H1 (cell line): ENCODE results near the gene RIMS1. TPM values are rescaled to one million over a fixed set of nuclear protein-coding genes. Genes with fewer than 3 reads are reported as not detected.

ENCODE experiments used
- CTCF ChIA-PET: fragments of 300-600 bp; sonication (Branson Sonifier 250); formaldehyde crosslinking; loops from one replicate; lab custom pipeline; 2021; ENCODE audit not compliant: partially characterized antibody; lab: Charles Lee
- POLR2A ChIA-PET: fragments of 300-600 bp; sonication (Branson Sonifier 250); formaldehyde crosslinking; loops from one replicate; lab custom pipeline; 2021; ENCODE audit warnings: inconsistent platforms; ENCODE audit not compliant: partially characterized antibody; lab: Charles Lee
- DNase-seq, 2 experiments: peaks; one replicate each; pipeline versions ENCODE4 v3.0.0 to v3.0.0-alpha.2; 2010 to 2022; ENCODE audit warnings: low spot score in 2 of 2, low read depth in 1 of 2, mixed read lengths in 1 of 2
- FAIRE-seq: peaks from 2 replicates; lab custom pipeline; 2011; peaks lifted over from hg19 to GRCh38; lab: Jason Lieb, UNC
- H2AFZ ChIP-seq: 2 replicates; pipeline ENCODE4 v1.8.1; 2012; ENCODE audit warnings: low read length, inconsistent platforms
- H2AK5ac ChIP-seq: 2 replicates; pipeline ENCODE4 v1.6.1; 2013; ENCODE audit warnings: low read depth, low read length
- H2BK120ac ChIP-seq: replicated peaks from 2 replicates; pipeline ENCODE3; 2013; ENCODE audit warnings: low read depth, low read length, inconsistent platforms
- H2BK12ac ChIP-seq: 2 replicates; pipeline ENCODE4 v1.6.1; 2013; ENCODE audit warnings: low read depth, low read length
- H2BK15ac ChIP-seq: 2 replicates; pipeline ENCODE4 v1.6.1; 2013; ENCODE audit warnings: low read length
- H2BK20ac ChIP-seq: 2 replicates; pipeline ENCODE4 v1.6.1; 2013; ENCODE audit warnings: low read length
- H2BK5ac ChIP-seq: 2 replicates; pipeline ENCODE4 v1.6.1; 2013; ENCODE audit warnings: low read depth, low read length
- H3K14ac ChIP-seq: 2 replicates; pipeline ENCODE4 v1.6.1; 2013; ENCODE audit warnings: inconsistent platforms; ENCODE audit not compliant: insufficient read length
- H3K18ac ChIP-seq: 2 replicates; pipeline ENCODE4 v1.6.1; 2013; ENCODE audit warnings: low read length; ENCODE audit errors: extremely low read depth
- H3K23ac ChIP-seq: 2 replicates; pipeline ENCODE4 v1.6.1; 2013; ENCODE audit warnings: inconsistent platforms; ENCODE audit not compliant: insufficient read length
- H3K23me2 ChIP-seq: 2 replicates; pipeline ENCODE4 v1.6.1; 2013; ENCODE audit warnings: low read depth, low read length
- H3K27ac ChIP-seq: 2 replicates; pipeline ENCODE4 v1.6.1; 2011; ENCODE audit warnings: low read depth, low read length, inconsistent platforms
- H3K27me3 ChIP-seq, 4 experiments: replicated peaks in 1 of 4; 1 replicate in 1 of 4; 2 replicates in 3 of 4; pipeline versions ENCODE4 v1.6.1 to v1.8.1; 2011 to 2013; ENCODE audit warnings: low read length in 3 of 4, mild to moderate bottlenecking in 3 of 4, inconsistent platforms in 2 of 4, mixed read lengths in 2 of 4, moderate library complexity in 1 of 4; ENCODE audit not compliant: control insufficient read depth in 3 of 4, insufficient read depth in 3 of 4; ENCODE audit errors: extremely low read depth in 1 of 4
- H3K36me3 ChIP-seq, 4 experiments: 2 replicates each; pipeline versions ENCODE4 v1.6.1 to v1.8.1; 2011 to 2013; ENCODE audit warnings: mild to moderate bottlenecking in 4 of 4, low read length in 3 of 4, moderate library complexity in 2 of 4, control low read depth in 1 of 4, inconsistent platforms in 1 of 4; ENCODE audit not compliant: insufficient read depth in 4 of 4, control insufficient read depth in 2 of 4
- H3K4ac ChIP-seq: replicated peaks from 2 replicates; pipeline ENCODE3; 2013; ENCODE audit warnings: low read length, low read depth, mixed read lengths, inconsistent platforms; ENCODE audit not compliant: insufficient read length
- H3K4me1 ChIP-seq, 4 experiments: replicated peaks in 1 of 4; 1 replicate in 1 of 4; 2 replicates in 3 of 4; pipeline versions ENCODE4 v1.6.1 to v1.8.1; 2011 to 2013; ENCODE audit warnings: low read length in 3 of 4, inconsistent platforms in 2 of 4, mixed read lengths in 1 of 4; ENCODE audit not compliant: insufficient read depth in 4 of 4, control insufficient read depth in 3 of 4
- H3K4me2 ChIP-seq, 2 experiments: 2 replicates each; pipeline versions ENCODE4 v1.6.1 to v1.8.1; 2011 to 2013; ENCODE audit warnings: low read depth in 2 of 2, low read length in 2 of 2, control low read depth in 1 of 2, inconsistent platforms in 1 of 2, mild to moderate bottlenecking in 1 of 2; ENCODE audit not compliant: insufficient read depth in 1 of 2
- H3K4me3 ChIP-seq, 4 experiments: fragments of 200-600, 300-600 bp in 1 of 4; sonication (generic), shearing (Covaris generic), sonication (Bioruptor Twin) in 1 of 4; 2 replicates each; pipeline versions ENCODE4 v1.5.1 to v1.8.1; 2011 to 2016; ENCODE audit warnings: low read length in 4 of 4, low read depth in 3 of 4, control low read depth in 2 of 4, inconsistent platforms in 2 of 4, mild to moderate bottlenecking in 2 of 4, mixed read lengths in 1 of 4, moderate library complexity in 1 of 4; ENCODE audit not compliant: insufficient read depth in 2 of 4; ENCODE audit errors: extremely low read depth in 1 of 4
- H3K56ac ChIP-seq: replicated peaks from 2 replicates; pipeline ENCODE3; 2013; ENCODE audit warnings: low read depth, mild to moderate bottlenecking, mixed read lengths, low read length, inconsistent platforms; ENCODE audit not compliant: insufficient read length
- H3K79me1 ChIP-seq: 2 replicates; pipeline ENCODE4 v1.6.1; 2013; ENCODE audit warnings: low read depth, low read length, control low read depth
- H3K79me2 ChIP-seq, 2 experiments: 2 replicates each; pipeline versions ENCODE4 v1.6.1 to v1.8.1; 2012 to 2013; ENCODE audit warnings: low read length in 2 of 2, mild to moderate bottlenecking in 2 of 2, inconsistent platforms in 1 of 2; ENCODE audit not compliant: insufficient read depth in 2 of 2, control insufficient read depth in 1 of 2
- H3K9ac ChIP-seq, 4 experiments: replicated peaks in 1 of 4; 1 replicate in 1 of 4; 2 replicates in 3 of 4; pipeline versions ENCODE4 v1.6.1 to v1.8.1; 2011 to 2013; ENCODE audit warnings: low read depth in 3 of 4, low read length in 3 of 4, control low read depth in 2 of 4, mild to moderate bottlenecking in 2 of 4, moderate library complexity in 2 of 4, inconsistent platforms in 1 of 4; ENCODE audit errors: extremely low read depth in 1 of 4
- H3K9me3 ChIP-seq, 2 experiments: 2 replicates each; pipeline versions ENCODE4 v1.6.1 to v1.8.1; 2012 to 2013; ENCODE audit warnings: mild to moderate bottlenecking in 2 of 2, moderate library complexity in 2 of 2, control low read depth in 1 of 2, inconsistent platforms in 1 of 2, low read depth in 1 of 2, low read length in 1 of 2, mixed read lengths in 1 of 2; ENCODE audit not compliant: insufficient read depth in 2 of 2
- H4K20me1 ChIP-seq, 2 experiments: replicated peaks in 1 of 2; 2 replicates each; pipeline versions ENCODE3 to v1.8.1; 2011 to 2013; ENCODE audit warnings: inconsistent platforms in 2 of 2, low read length in 2 of 2, mild to moderate bottlenecking in 1 of 2; ENCODE audit not compliant: insufficient read depth in 2 of 2, control insufficient read depth in 1 of 2
- H4K5ac ChIP-seq: 2 replicates; pipeline ENCODE4 v1.6.1; 2013; ENCODE audit warnings: low read length, low read depth, mixed read lengths, inconsistent platforms; ENCODE audit not compliant: insufficient read length
- H4K8ac ChIP-seq: 2 replicates; pipeline ENCODE4 v1.8.0; 2013; ENCODE audit warnings: mild to moderate bottlenecking, moderate library complexity, low read length, inconsistent platforms; ENCODE audit not compliant: insufficient read depth; ENCODE audit errors: extremely low read depth
- H4K91ac ChIP-seq: replicated peaks from 2 replicates; pipeline ENCODE3; 2013; ENCODE audit warnings: low read length, mixed read lengths, inconsistent platforms; ENCODE audit not compliant: insufficient read length
- BACH1 ChIP-seq: IDR thresholded peaks from 2 replicates; pipeline ENCODE4 v1.6.1; 2012; ENCODE audit warnings: low read length, improper control_type of control experiment
- NANOG ChIP-seq: IDR thresholded peaks from 2 replicates; pipeline ENCODE4 v1.6.1; 2011; ENCODE audit warnings: low read length, low read depth, mild to moderate bottlenecking, inconsistent platforms; ENCODE audit not compliant: insufficient read depth, poor library complexity, severe bottlenecking
- RBBP5 ChIP-seq: IDR thresholded peaks from 2 replicates; pipeline ENCODE4 v1.7.1; 2012; ENCODE audit warnings: low read depth, mild to moderate bottlenecking, inconsistent platforms, low read length, moderate library complexity, borderline replicate concordance
- RNF2 ChIP-seq: fragments of 200-900, 300-1000 bp; sonication (generic); IDR thresholded peaks from 2 replicates; pipeline ENCODE4 v1.7.1; 2016; ENCODE audit warnings: borderline replicate concordance, low read depth, mild to moderate bottlenecking, antibody characterized with exemption, low read length; ENCODE audit not compliant: poor library complexity, severe bottlenecking; ENCODE audit errors: missing control alignments
- RXRA ChIP-seq: IDR thresholded peaks from 2 replicates; pipeline ENCODE4 v1.6.1; 2011; ENCODE audit warnings: low read depth, mild to moderate bottlenecking, low read length, moderate library complexity; ENCODE audit not compliant: insufficient read depth
- SAP30 ChIP-seq: fragments of 300-600 bp; sonication (generic); IDR thresholded peaks from 2 replicates; pipeline ENCODE4 v1.7.1; 2012; ENCODE audit warnings: low read length, moderate library complexity, mild to moderate bottlenecking, inconsistent platforms; ENCODE audit not compliant: insufficient read depth, insufficient replicate concordance
- SIN3A ChIP-seq, 2 experiments: IDR thresholded peaks in 1 of 2; conservative IDR thresholded peaks in 1 of 2; 2 replicates each; pipeline ENCODE4 v1.6.1; 2011 to 2012; ENCODE audit warnings: low read length in 2 of 2, improper control_type of control experiment in 1 of 2, low read depth in 1 of 2, mild to moderate bottlenecking in 1 of 2
- SIRT6 ChIP-seq: IDR thresholded peaks from one replicate; pipeline ENCODE4 v1.7.1; 2012; ENCODE audit warnings: low read length, inconsistent platforms
- SIX5 ChIP-seq: IDR thresholded peaks from 2 replicates; pipeline ENCODE4 v1.6.1; 2011; ENCODE audit warnings: mild to moderate bottlenecking, low read depth, low read length
- SP2 ChIP-seq: IDR thresholded peaks from 2 replicates; pipeline ENCODE4 v1.6.1; 2012; ENCODE audit warnings: mild to moderate bottlenecking, low read length, inconsistent platforms
- SP4 ChIP-seq: IDR thresholded peaks from 2 replicates; pipeline ENCODE4 v1.6.1; 2012; ENCODE audit warnings: low read length, inconsistent platforms
- TAF7 ChIP-seq: optimal IDR thresholded peaks from 2 replicates; pipeline ENCODE3; 2011; ENCODE audit warnings: low read depth, mild to moderate bottlenecking, inconsistent platforms, low read length, moderate library complexity, borderline replicate concordance
- TBP ChIP-seq: IDR thresholded peaks from 2 replicates; pipeline ENCODE4 v1.6.1; 2011; ENCODE audit warnings: low read depth, low read length, improper control_type of control experiment
- WGBS, 2 experiments: shearing (Covaris generic) in 1 of 2; methylation state at CpG; one replicate each; pipeline versions ENCODE4 v1.1.6 to v1.1.7; 2013 to 2015; ENCODE audit warnings: low lambda C conversion rate in 2 of 2, mixed read lengths in 2 of 2, inconsistent platforms in 1 of 2, low coverage in 1 of 2, missing lambda C conversion rate in 1 of 2; ENCODE audit not compliant: insufficient replicate concordance in 2 of 2, insufficient coverage in 1 of 2, insufficient read length in 1 of 2; ENCODE audit errors: extremely low coverage in 1 of 2, missing lambda C conversion rate in 1 of 2; 5-methylcytosine and 5-hydroxymethylcytosine counted together
- polyA plus RNA-seq, 7 experiments: library from polyadenylated mRNA; depleted of rRNA in 3 of 7; stranded (reverse) in 5 of 7; unstranded in 2 of 7; fragments of >200 nt in 5 of 7; fragments of 200-250 nt in 2 of 7; gene quantifications; 1 replicate in 5 of 7; 2 replicates in 1 of 7; 4 replicates in 1 of 7; pipeline versions ENCODE4 v1.2.1 to v1.2.3, GENCODE V29; 2011 to 2013; ENCODE audit warnings: missing spikeins in 2 of 7, mixed read lengths in 2 of 7
- total RNA-seq: library from RNA; stranded (reverse); fragmentation: NEBNext Ultra II Directional; extraction: Animal tissue kit (Norgen Biotek cat#: 25700); gene quantifications from 2 replicates; pipeline ENCODE4 v1.2.1, GENCODE V29; 2021

Gene RIMS1
- total and polyA plus RNA-seq, 2 of the 8 experiments (the other 6 are each of a cell fraction or from before 2014, with no cell fraction given) = 0.63 to 2.3 TPM

DNA sequence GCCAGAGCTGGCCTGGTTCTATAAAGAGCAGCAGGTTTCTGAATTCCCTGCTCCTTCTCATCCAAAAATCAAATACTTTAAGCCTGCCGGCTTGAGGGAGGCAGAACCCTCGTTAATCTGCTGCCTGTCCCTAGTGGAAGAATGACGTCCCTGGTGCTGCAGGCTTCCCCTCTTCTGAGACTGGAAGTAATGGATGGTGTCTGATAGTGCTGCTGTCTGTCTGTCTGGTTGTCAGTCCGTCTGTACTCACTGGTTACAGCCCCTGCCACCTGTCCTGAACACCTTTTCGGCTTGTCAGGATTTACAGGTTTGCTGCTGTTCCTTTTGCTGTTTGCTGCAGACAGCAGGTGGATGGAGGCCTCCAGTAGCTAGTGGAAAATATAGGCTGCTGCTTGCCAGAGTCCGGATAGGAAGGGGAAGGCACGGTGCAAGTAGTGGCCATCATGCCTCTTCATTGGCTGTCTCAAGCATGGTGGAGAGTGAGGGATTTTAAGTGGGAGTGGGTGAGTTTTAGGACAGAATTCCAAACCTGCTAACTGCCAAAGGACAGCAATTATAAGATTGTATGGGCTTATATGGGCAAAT, 2.5 kb downstream of the RIMS1 start:
- H3K9me3 ChIP-seq = no peaks in the 10 kb centered on the region
- H3K18ac ChIP-seq = no peak overlapping the region; the same call in 1 of the 2 replicates
- H4K20me1 ChIP-seq = no peaks in the 10 kb centered on the region
- no peak overlapping the region for H2BK20ac ChIP-seq
- H3K14ac ChIP-seq = no peak overlapping the region
- DNase-seq = no peak
- H4K8ac ChIP-seq = no peak overlapping the region
- H3K79me2 ChIP-seq = no peaks in the 10 kb centered on the region
- H3K79me1 ChIP-seq = no peaks in the 10 kb centered on the region
- no peak overlapping the region for H4K5ac ChIP-seq
- no peak overlapping the region for H3K9ac ChIP-seq
- no peaks in the 10 kb centered on the region; a peak in 1 of 8 replicates for H3K36me3 ChIP-seq
- H3K4me3 ChIP-seq = no peak overlapping the region
- no peak overlapping the region for H3K27ac ChIP-seq
- H3K4me1 ChIP-seq = peaks cover 0 to 3% (median 0%) of the 10 kb centered on the region in 4 experiments; a peak in 2 of 7 replicates
- no peak overlapping the region for H3K56ac ChIP-seq
- no peak overlapping the region for H2BK12ac ChIP-seq
- ChIA-PET POLR2A (no interaction called here), CTCF (no interaction called here)
- H2AK5ac ChIP-seq = no peak overlapping the region
- FAIRE-seq = no peak
- no peak overlapping the region for H4K91ac ChIP-seq
- H2BK15ac ChIP-seq = no peak overlapping the region
- no peak overlapping the region for H2BK5ac ChIP-seq
- H2BK120ac ChIP-seq = no peak overlapping the region
- WGBS, 2 experiments = 78% methylated on average over 7 of the region's 7 CpGs; no CpG with 5 or more reads in 1 of the 2 experiments
- no peak overlapping the region for H3K4ac ChIP-seq
- peak overlapping the region; percentile 6 to 41; a peak in 1 of 4 replicates for H3K4me2 ChIP-seq
- H2AFZ ChIP-seq = no peak overlapping the region
- H3K23ac ChIP-seq = no peak overlapping the region
- peaks cover 8% of the 10 kb centered on the region; the same call in 1 of the 2 replicates for H3K23me2 ChIP-seq
- H3K27me3 ChIP-seq = peaks cover 0 to 6% (median 1%) of the 10 kb centered on the region in 4 experiments; a peak in 2 of 7 replicates
- no peak for TF ChIP-seq BACH1
- no peak for TF ChIP-seq NANOG
- TF ChIP-seq SIX5 = no peak
- TF ChIP-seq TAF7 = no peak
- TF ChIP-seq RBBP5 = no peak
- TF ChIP-seq TBP = no peak
- TF ChIP-seq SIRT6 = no peak
- TF ChIP-seq SP4 = no peak
- TF ChIP-seq SIN3A (conservative IDR thresholded peaks at IDR 0.05 in 1 of 2, IDR thresholded peaks at IDR 0.05 in 1 of 2; ENCODE audit: low read depth in 1 of 2, low read length in 2 of 2) = no peak
- TF ChIP-seq RNF2 = no peak
- no peak for TF ChIP-seq SP2
- TF ChIP-seq RXRA = no peak
- TF ChIP-seq SAP30 = no peak
